H1 (cell line): ENCODE data around the gene MPHOSPH9. TPM values are rescaled to one million over a fixed set of nuclear protein-coding genes. Genes with fewer than 3 reads are reported as not detected.

ENCODE experiments used
- CBX5 ChIP-seq: fragments of 300-800, 300-1000 bp; sonication (generic); IDR thresholded peaks from 2 replicates; pipeline ENCODE4 v1.7.1; 2016; ENCODE audit warnings: antibody characterized with exemption, low read length, low read depth
- EZH2 ChIP-seq: fragments of 200-600 bp; sonication (generic); IDR thresholded peaks from 2 replicates; pipeline ENCODE4 v1.7.1; 2012; ENCODE audit warnings: low read depth, mild to moderate bottlenecking, moderate library complexity, low read length, inconsistent platforms; ENCODE audit not compliant: severe bottlenecking
- polyA plus RNA-seq, 7 experiments: library from polyadenylated mRNA; depleted of rRNA in 3 of 7; stranded (reverse) in 5 of 7; unstranded in 2 of 7; fragments of >200 nt in 5 of 7; fragments of 200-250 nt in 2 of 7; gene quantifications; 1 replicate in 5 of 7; 2 replicates in 1 of 7; 4 replicates in 1 of 7; pipeline versions ENCODE4 v1.2.1 to v1.2.3, GENCODE V29; 2011 to 2013; ENCODE audit warnings: missing spikeins in 2 of 7, mixed read lengths in 2 of 7
- total RNA-seq: library from RNA; stranded (reverse); fragmentation: NEBNext Ultra II Directional; extraction: Animal tissue kit (Norgen Biotek cat#: 25700); gene quantifications from 2 replicates; pipeline ENCODE4 v1.2.1, GENCODE V29; 2021
- TF ChIP-seq, protein P1 (sequence below): IDR thresholded peaks from 2 replicates; pipeline ENCODE4 v1.6.1; 2011; ENCODE audit warnings: low read length, improper control_type of control experiment

Gene MPHOSPH9
- total and polyA plus RNA-seq, 2 of the 8 experiments (the other 6 are each of a cell fraction or from before 2014, with no cell fraction given): 8.8 to 48.8 TPM

DNA sequence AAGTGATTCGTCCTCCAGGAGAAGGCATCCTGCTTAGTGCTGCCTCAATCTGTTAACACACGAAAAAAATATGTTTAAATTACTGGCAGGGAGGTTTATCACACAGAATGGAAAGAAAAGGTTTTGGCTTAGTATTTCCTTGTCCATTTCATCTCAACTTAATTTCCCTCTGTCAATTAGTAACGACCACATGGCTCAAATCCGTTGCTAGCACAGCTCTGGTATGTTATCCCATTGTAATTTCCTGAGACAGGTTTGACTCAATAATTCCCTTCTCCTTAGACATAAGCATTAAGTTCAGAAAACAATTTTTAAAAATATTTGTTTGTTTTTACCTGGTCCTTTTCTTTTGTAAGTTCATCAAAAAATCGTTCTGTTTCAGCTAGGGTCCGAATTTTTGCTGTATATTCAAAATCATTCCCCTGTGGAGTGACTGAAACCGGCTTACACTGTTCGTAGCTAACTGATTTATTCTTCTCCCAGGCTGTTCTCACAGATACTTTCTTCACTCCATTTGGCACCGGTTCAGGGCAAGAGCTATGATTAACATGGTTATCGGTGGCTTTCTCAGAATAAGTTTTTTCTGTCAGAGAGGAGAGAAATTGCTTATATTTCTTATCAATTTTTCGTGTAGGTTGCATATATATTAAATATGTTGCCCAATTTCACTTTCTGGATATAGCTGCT, 72.0 kb downstream of the MPHOSPH9 start (continued):
- TF ChIP-seq, protein P1, sequence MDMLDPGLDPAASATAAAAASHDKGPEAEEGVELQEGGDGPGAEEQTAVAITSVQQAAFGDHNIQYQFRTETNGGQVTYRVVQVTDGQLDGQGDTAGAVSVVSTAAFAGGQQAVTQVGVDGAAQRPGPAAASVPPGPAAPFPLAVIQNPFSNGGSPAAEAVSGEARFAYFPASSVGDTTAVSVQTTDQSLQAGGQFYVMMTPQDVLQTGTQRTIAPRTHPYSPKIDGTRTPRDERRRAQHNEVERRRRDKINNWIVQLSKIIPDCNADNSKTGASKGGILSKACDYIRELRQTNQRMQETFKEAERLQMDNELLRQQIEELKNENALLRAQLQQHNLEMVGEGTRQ: no peak
- TF ChIP-seq EZH2 (no peak), CBX5 (no peak)
